T-helper 9 cell (primary cell): ENCODE data around the gene GP1BB.

Source experiments
- DNase-seq: peaks from one replicate; pipeline ENCODE4 v3.0.0-alpha.2; 2020

GP1BB gene

GRCh38 chr22:19767427-19768341 is 44.3 kb downstream of the GP1BB start:
- no peak for DNase-seq

DNA sequence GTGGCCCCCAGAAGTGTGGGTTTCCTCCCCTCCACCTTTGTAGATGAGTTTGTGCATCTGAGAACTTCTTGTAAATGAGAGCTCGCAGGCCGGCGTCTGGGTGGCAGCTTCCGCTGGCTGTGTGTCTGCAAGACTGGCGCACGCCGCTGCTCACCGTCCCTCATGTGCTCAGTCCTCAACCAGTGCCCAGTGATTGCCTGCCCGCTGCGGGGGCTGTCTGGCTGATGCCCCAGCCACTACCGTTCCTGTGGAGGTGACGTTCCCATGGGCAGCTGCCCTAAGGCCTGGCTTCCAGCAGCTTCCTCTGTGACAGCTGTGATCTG is 46.0 kb downstream of the GP1BB start:
- DNase-seq = no peak

DNA sequence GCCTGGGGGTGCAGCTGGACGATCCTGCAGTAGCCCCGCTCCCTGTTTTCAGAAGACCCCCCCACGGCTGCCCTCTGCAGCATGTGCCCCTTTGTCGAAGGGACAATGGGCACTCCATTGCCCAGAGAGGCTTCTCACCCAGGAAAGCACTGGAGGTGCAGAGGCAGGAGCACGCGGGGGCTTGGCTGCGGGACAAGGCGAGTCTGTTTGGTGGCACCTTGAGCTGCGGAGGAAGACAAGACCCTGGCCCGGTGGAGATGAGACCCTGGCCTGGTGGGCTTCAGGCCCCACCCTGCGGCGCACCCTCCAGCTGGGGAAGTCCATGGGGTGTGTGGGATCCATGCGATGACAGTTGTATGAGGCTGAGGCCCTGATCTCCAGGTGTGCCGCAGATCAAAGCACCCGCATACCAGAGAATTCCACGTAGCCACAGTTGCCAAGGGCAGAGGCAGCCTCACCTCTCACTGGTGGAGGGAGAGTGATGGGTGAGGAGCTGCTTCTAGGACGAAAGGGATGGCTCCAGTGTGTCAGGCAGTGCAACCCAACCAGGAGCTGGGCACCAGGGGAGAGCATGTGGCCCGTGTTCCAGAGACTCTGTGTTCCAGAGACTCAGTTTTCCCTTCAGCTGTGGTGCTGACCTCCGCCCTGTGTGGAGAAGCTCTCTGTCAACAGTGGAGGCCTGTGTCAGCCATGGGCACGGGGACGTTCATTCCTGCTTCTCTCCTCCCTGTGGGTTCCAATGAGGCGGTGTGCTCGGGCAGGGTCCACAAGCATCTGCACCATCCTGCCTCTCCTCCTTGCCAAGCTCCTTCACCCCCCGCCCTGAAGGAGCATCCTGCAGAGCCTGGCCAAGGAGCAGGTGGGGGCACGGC is 47.2 kb downstream of the GP1BB start:
- no peak for DNase-seq

GRCh38 chr22:19772422-19772672 is 49.0 kb downstream of the GP1BB start:
- DNase-seq = no peak

DNA sequence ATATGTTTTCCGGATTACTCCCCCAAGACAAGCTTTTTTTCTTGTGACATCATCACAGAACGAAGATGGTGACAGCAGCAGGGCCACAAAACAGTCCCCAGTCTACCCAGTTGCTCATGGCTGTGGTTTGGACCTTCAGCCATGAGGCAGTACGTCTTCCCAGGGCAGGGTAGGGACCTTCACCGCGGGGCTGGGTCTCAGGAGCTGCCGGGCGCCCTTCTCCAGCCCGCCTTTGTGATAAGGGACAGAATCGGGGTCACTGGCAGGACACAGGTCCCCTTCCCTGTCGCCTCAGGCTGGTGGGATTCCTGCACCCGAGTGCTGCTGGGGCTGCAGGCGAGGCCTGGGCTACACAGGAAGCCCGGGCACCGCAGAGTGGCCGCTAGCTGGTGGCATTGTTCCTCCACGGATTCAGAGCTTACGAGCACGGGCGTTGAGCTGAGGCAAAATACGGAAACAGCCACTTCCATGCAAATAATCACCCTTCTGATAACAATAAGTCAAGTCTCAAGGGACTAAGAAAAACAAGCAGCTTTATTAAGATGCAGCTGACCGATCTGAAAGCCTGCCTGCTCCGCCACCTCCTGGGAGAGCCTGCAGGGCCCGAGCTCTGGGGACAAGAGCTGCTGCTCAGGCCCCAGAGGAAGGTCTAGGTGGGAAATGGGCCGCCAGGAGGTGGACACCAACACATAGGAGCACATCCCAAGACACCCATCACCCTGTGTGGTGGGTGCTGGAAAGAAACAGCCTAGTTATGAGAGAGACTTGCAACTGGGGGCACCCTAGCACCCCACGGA is 49.5 kb downstream of the GP1BB start:
- DNase-seq = no peak

- no peak for DNase-seq
These were observed 50.2 kb downstream of the GP1BB start for GRCh38 chr22:19773470-19774040.
